IPS DF 6.9 (cell line): ENCODE data around the gene DPT.

Experiments
- DNase-seq: peaks from one replicate; pipeline ENCODE4 v3.0.0-alpha.2; 2013; ENCODE audit warnings: low read depth, low spot score
- H3K27ac ChIP-seq: one replicate; pipeline ENCODE4 v1.5.1; 2013; ENCODE audit warnings: low read length, control low read depth
- H3K27me3 ChIP-seq: 2 replicates; pipeline ENCODE4 v1.6.1; 2013; ENCODE audit warnings: mild to moderate bottlenecking, low read length; ENCODE audit not compliant: control insufficient read depth, insufficient read depth
- H3K36me3 ChIP-seq: 2 replicates; pipeline ENCODE4 v1.6.1; 2013; ENCODE audit warnings: low read length; ENCODE audit not compliant: control insufficient read depth, insufficient read depth
- H3K4me1 ChIP-seq: 2 replicates; pipeline ENCODE4 v1.6.1; 2013; ENCODE audit warnings: low read length; ENCODE audit not compliant: control insufficient read depth, insufficient read depth
- H3K4me3 ChIP-seq: 2 replicates; pipeline ENCODE4 v1.5.1; 2013; ENCODE audit warnings: mild to moderate bottlenecking, low read length
- H3K9me3 ChIP-seq: 2 replicates; pipeline ENCODE4 v1.6.1; 2013; ENCODE audit warnings: low read length, inconsistent platforms; ENCODE audit not compliant: control insufficient read depth, insufficient read depth
- WGBS: extraction: QIAGEN DNeasy Blood & Tissue Kit; methylation state at CpG from one replicate; pipeline ENCODE4 v1.1.7; 2013; ENCODE audit warnings: mixed read lengths, missing lambda C conversion rate; ENCODE audit not compliant: insufficient read length, insufficient coverage; 5-methylcytosine and 5-hydroxymethylcytosine counted together

DPT gene

DNA sequence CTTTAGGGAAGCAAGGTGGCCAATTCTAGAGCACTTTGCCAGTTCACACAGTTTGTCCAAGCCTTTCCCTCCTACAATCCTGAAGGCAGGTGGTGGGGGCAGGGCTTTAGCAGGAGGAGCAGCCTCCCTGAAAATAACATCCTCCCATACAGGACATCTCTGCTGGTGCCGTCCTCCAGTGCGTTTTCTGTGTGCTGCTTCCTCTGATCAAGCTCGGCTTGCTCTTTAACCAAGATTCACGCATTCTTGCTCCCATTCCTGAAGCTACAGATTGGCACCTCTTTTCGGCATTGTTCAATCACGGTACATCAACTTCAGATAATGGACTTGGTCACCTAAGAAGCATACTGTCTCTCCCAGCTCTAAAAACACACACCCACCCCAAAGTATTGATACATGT lies 7.5 kb upstream of the DPT start:
- H3K9me3 ChIP-seq: no peaks in the 10 kb centered on the region
- H3K27ac ChIP-seq: no peak overlapping the region
- H3K4me3 ChIP-seq: no peak overlapping the region
- no peaks in the 10 kb centered on the region for H3K27me3 ChIP-seq
- no peak for DNase-seq
- H3K36me3 ChIP-seq: no peaks in the 10 kb centered on the region
- no CpG with 5 or more reads among the region's 6 CpGs for WGBS
- no peaks in the 10 kb centered on the region for H3K4me1 ChIP-seq

DNA sequence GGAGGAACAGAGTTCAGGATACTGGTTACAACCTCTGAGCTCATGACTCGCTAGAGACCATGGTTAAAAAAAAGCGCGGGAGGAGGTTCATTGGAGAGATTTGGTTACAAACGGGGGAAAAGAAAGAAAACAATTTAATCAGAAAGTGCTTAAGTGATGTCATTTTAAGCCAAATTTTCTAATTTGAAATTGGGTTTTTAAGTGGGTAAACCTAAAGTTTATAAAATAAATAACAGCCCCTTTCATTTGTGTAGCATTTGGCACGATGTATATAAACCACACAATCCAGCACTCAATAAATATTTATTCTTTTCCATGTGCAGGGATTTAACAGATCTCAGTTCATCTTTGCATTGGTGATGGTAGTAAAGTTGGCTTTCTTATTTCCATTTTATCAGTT lies 7.0 kb upstream of the DPT start:
- no peaks in the 10 kb centered on the region for H3K36me3 ChIP-seq
- no CpG with 5 or more reads among the region's 5 CpGs for WGBS
- H3K4me3 ChIP-seq: no peak overlapping the region

DNA sequence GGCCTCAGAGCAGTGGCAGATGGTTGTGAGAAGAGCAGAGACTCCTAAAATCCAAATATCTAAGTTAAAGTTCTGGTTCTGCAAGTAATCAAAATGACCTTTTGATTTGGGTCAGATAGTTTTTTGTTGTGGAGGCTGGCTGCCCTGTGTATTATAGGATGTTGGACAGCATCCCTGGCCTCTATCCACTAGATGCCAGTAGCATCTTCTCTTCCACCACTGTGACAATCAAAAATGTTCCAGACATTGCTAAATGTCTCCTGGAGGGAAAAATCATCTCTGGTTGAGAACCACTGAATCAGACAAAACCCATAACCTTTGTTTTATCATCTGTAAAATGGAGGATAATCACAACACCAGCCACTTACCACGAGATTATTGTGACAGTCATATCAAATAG lies 5.9 kb upstream of the DPT start:
- Histone ChIP-seq H3K36me3 (no peaks in the 10 kb centered on the region), H3K4me3 (no peak overlapping the region), H3K9me3 (no peaks in the 10 kb centered on the region), H3K27me3 (no peaks in the 10 kb centered on the region), H3K27ac (no peak overlapping the region), H3K4me1 (no peaks in the 10 kb centered on the region)
- WGBS: no CpG with 5 or more reads among the region's 1 CpG
- DNase-seq: no peak

More for the DNA sequence above, 7.0 kb upstream of the DPT start:
- H3K4me1 ChIP-seq: no peaks in the 10 kb centered on the region
- no peak overlapping the region for H3K27ac ChIP-seq
- DNase-seq: no peak
- no peaks in the 10 kb centered on the region for H3K27me3 ChIP-seq
- H3K9me3 ChIP-seq: no peaks in the 10 kb centered on the region

DNA sequence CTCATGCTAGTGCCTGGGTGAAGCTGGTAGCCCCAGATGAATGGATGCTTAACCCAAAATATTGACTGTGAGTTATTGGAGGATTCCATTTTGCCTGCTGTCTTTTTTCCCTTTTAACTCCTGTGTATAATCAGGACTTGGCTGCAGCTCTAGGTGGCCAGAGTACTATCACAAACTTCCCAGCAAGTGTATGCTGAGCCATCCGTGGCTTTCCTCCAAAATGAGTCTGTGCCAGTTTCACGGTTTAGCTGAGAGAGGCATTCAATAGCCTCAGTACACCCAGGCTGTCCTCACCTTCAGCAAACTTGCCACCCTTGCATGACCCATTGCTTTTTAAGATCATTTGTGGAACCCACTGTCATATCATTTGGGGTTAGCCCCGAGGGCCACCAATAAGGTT lies 5.3 kb upstream of the DPT start:
- Histone ChIP-seq H3K4me3 (no peak overlapping the region), H3K27me3 (no peaks in the 10 kb centered on the region), H3K36me3 (no peaks in the 10 kb centered on the region), H3K4me1 (no peaks in the 10 kb centered on the region), H3K9me3 (no peaks in the 10 kb centered on the region), H3K27ac (no peak overlapping the region)
- DNase-seq: no peak
- no CpG with 5 or more reads among the region's 3 CpGs for WGBS

DNA sequence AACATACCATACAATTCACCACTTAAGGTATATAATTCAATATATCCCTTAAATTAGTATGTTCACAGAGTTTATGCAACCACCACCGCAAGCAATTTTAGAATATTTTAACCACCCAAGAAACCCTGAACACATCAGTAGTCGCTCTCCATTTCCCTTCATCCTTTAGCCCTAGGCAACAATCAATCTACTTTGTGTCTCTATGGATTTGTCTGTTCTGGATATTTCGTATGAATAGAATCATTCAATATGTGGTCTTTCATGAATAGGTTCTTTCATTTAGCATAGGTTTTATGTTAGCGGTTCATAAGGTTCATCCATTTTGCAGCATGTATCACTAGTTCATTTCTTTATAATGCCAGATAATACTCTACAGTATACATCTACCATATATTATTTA lies 4.2 kb upstream of the DPT start:
- Histone ChIP-seq H3K9me3 (no peaks in the 10 kb centered on the region), H3K36me3 (no peaks in the 10 kb centered on the region), H3K27ac (no peak overlapping the region), H3K4me3 (no peak overlapping the region), H3K27me3 (no peaks in the 10 kb centered on the region), H3K4me1 (no peaks in the 10 kb centered on the region)
- no peak for DNase-seq
- WGBS: no CpG with 5 or more reads among the region's 4 CpGs

DNA sequence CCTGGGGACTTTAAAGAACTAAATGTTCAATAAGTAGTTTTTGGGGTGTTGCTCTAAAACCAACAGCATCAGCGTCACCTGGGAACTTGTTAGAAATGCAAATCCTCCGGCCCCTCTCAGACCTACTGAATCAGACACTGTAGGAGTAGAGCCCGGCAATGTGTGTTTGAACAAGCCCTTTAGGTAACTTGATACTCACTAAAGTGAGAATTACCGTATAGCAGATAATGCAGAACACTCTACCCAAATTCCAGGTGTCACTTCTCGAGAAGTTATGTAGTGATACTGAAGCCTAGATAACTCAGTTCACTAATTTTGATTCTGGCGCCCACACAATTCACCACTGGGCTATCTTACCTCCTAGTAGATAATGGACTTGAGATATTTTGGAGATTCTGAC lies 3.7 kb upstream of the DPT start:
- Histone ChIP-seq H3K36me3 (no peaks in the 10 kb centered on the region), H3K27ac (no peak overlapping the region), H3K4me3 (no peak overlapping the region), H3K4me1 (no peaks in the 10 kb centered on the region), H3K27me3 (no peaks in the 10 kb centered on the region), H3K9me3 (no peaks in the 10 kb centered on the region)
- no CpG with 5 or more reads among the region's 6 CpGs for WGBS
- DNase-seq: no peak

DNA sequence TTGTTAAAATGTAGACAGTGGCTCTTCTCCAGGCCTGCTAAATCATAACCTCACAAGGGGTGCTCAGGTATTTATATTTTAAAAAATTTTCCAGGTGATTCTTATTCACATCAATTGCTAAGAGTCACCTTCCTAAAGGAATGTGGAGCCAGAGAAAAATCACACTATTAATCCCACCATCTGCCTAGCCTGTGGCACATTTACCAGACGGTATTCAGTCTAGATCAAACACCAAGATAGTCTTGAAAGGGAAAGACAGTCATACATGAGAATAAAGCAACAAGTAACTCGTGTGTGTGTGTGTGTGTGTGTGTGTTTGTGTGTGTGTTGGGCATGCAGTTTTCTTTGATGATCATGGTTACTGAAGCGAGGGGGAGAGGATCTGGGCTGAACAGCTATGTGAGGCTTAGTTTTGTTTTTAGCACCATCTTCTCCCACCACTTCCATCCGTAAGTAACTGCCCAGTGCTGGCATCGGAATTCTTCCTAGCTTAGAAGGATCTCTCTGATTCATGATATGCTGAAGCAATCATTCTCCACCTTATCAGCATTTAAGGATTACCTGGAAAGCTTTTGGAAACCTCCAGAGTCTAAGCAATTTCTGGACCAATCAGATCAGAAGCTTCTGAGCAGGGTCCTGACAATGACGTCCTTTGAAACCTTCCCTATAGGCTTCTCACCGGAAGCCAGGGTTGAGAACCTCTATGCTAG lies 2.4 kb upstream of the DPT start:
- Histone ChIP-seq H3K9me3 (no peaks in the 10 kb centered on the region), H3K4me1 (no peaks in the 10 kb centered on the region), H3K27ac (no peak overlapping the region), H3K4me3 (no peak overlapping the region), H3K27me3 (no peaks in the 10 kb centered on the region), H3K36me3 (no peaks in the 10 kb centered on the region)
- no peak for DNase-seq
- WGBS: no CpG with 5 or more reads among the region's 7 CpGs

DNA sequence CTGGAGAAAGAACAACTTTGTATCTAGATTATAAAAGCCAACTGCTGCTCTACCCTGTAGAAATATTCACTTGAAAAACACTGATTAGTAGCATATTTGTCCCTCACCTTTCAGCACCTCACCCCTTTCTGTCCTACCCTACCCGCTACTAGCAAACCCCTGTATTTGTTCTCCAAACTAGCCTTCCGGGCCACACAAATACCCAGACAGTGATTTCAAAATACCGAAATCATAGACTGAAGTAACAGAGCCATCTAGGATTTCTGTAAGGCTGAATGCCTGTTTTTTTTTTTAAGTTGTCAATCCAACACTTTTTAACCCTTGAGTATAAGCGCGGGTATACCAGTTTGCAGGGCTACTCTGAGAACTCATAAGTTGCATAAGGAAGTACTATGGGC lies 398 bp upstream of the DPT start:
- H3K4me3 ChIP-seq: no peak overlapping the region
- H3K27ac ChIP-seq: no peak overlapping the region
- no CpG with 5 or more reads among the region's 5 CpGs for WGBS
- no peaks in the 10 kb centered on the region for H3K36me3 ChIP-seq
- no peak for DNase-seq
- no peaks in the 10 kb centered on the region for H3K27me3 ChIP-seq
- H3K9me3 ChIP-seq: no peaks in the 10 kb centered on the region
- H3K4me1 ChIP-seq: no peaks in the 10 kb centered on the region

DNA sequence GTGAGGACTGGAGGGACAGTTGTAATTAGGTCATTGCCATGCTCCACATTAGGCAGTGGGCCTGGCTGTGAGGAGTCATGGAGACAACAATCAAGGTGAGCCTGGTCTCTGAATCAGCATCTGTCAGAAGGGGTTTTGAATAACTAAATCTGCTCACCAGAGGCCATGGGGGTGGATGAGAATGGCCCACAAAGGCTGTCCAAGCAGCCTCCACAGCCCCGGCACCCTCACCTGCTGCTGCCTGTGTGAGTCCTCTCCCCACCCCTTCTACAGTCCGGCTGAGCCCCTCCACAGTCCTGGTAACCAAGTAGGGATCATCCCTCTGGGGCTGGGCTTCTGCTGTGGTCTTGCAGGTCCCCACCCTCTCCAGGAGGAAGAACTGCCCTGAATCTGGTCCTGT lies 2.3 kb downstream of the DPT start:
- Histone ChIP-seq H3K27me3 (no peaks in the 10 kb centered on the region), H3K4me1 (no peaks in the 10 kb centered on the region), H3K36me3 (no peaks in the 10 kb centered on the region), H3K4me3 (no peak overlapping the region), H3K27ac (no peak overlapping the region), H3K9me3 (no peaks in the 10 kb centered on the region)
- WGBS: no CpG with 5 or more reads among the region's 2 CpGs
- DNase-seq: no peak

DNA sequence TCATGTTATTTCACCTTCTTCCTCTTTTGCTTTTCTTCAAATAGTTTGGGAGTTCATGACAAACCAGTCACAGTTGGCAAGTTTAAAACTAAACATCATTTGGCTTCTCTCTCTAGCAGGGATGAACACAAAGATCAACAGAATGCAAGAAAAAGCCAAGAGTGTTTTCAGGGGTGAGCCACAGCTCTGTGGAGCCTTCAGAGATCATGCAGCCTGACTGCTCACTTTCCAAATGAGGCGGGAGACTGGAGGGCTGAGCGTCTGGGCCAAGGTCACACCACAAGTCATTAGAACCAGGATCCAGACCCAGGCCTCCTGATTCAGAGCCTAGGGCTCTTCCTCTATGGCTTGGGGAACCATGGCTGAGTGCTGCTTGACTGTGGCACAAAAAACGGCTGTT lies 2.7 kb downstream of the DPT start:
- Histone ChIP-seq H3K27me3 (no peaks in the 10 kb centered on the region), H3K9me3 (no peaks in the 10 kb centered on the region), H3K4me3 (no peak overlapping the region), H3K36me3 (no peaks in the 10 kb centered on the region), H3K27ac (no peak overlapping the region), H3K4me1 (no peaks in the 10 kb centered on the region)
- WGBS: no CpG with 5 or more reads among the region's 3 CpGs
- DNase-seq: no peak

DNA sequence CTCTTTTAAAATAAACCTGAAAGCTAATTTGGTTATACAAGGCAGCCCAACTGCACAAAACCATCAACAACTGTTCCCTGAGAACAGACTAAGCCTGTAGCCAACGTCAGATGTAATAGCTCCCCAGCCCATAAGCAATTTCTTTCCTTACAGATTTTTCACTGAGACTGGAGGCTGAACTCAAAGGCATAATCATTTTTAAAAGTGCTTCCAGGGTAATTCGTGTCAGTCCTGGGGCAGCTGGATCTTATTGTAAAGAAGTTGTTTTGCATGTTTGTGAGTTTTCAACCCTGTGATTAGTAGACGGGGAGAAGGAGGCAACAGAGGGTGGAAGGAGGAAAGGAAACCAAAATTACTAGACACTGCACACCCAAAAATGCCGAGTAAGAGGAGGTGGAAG lies 3.2 kb downstream of the DPT start:
- WGBS: no CpG with 5 or more reads among the region's 4 CpGs
- Histone ChIP-seq H3K4me1 (no peaks in the 10 kb centered on the region), H3K27ac (no peak overlapping the region), H3K36me3 (no peaks in the 10 kb centered on the region), H3K4me3 (no peak overlapping the region), H3K9me3 (no peaks in the 10 kb centered on the region), H3K27me3 (no peaks in the 10 kb centered on the region)
- no peak for DNase-seq
